Measurements from ENCODE around the gene CDYL.
"Not testable (repeated sequence)": the region's sequence is repeated elsewhere in the genome, so short reads cannot be mapped to it uniquely, and the experiment has no call there.

CDYL gene

GRCh38 chr6:4828187-4828698 is 52.0 kb downstream of the CDYL start:
- ATAC-seq: no peak

DNA sequence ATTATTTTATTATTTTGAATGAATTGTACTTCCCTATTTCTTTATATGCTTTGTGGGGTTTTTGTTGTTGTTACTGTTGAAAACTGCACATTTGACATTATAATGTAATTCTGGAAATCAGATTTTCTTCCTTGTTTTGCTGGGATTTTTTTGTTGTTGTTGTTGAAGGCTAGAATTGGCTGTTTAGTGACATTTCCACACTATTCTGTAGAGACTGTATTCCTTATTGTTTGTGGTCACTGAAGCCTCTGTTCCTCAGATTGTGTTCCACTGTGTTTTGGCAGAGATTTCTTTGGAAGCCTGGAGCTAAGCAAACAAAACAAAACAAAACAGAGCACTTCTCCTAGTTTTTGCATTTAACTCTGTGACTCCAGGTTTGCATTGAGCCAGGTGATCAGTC is 52.9 kb downstream of the CDYL start:
- Mint-ChIP-seq H3K27ac (no peak overlapping the region), H3K36me3 (peaks cover 46% of the 10 kb centered on the region), H3K4me3 (no peak overlapping the region), H3K9me3 (peaks cover 23% of the 10 kb centered on the region), H3K27me3 (no peaks in the 10 kb centered on the region), H3K4me1 (peaks cover 8% of the 10 kb centered on the region)
- no peak for ATAC-seq

More at GRCh38 chr6:4828187-4828698, 52.0 kb downstream of the CDYL start:
- Mint-ChIP-seq H3K36me3 (peaks cover 52% of the 10 kb centered on the region), H3K27ac (no peak overlapping the region), H3K9me3 (peaks cover 26% of the 10 kb centered on the region), H3K4me1 (peaks cover 15% of the 10 kb centered on the region), H3K27me3 (no peaks in the 10 kb centered on the region), H3K4me3 (no peak overlapping the region)

GRCh38 chr6:4835540-4835939 is 59.3 kb downstream of the CDYL start:
- not testable (repeated sequence) for H3K27ac Mint-ChIP-seq, H3K27me3 Mint-ChIP-seq, H3K4me3 Mint-ChIP-seq, ATAC-seq
- peaks cover 18% of the 10 kb centered on the region for H3K9me3 Mint-ChIP-seq
- peaks cover 43% of the 10 kb centered on the region for H3K36me3 Mint-ChIP-seq
- H3K4me1 Mint-ChIP-seq: peaks cover 23% of the 10 kb centered on the region

DNA sequence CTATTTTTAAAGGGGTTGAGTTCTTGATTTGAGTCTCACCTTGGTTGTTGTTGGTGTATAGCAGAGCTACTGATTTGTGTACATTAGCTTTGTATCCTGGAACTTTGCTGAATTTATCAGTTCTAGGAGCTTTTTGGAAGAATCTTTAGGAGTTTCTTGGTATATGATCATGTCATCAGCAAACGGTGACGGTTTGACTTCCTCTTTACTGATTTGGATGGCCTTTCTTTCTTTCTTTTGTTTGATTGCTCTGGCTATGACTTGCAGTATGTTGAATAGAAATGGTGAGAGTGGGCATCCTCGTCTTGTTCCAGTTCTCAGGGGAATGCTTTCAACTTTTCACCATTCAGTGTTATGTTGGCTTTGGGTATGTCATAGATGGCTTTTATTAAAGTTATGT is 64.0 kb downstream of the CDYL start:
- no peak overlapping the region for H3K4me3 Mint-ChIP-seq
- peaks cover 66% of the 10 kb centered on the region for H3K36me3 Mint-ChIP-seq
- no peaks in the 10 kb centered on the region for H3K27me3 Mint-ChIP-seq
- H3K4me1 Mint-ChIP-seq: peaks cover 41% of the 10 kb centered on the region
- ATAC-seq: no peak
- peaks cover 24% of the 10 kb centered on the region for H3K9me3 Mint-ChIP-seq
- H3K27ac Mint-ChIP-seq: no peak overlapping the region

DNA sequence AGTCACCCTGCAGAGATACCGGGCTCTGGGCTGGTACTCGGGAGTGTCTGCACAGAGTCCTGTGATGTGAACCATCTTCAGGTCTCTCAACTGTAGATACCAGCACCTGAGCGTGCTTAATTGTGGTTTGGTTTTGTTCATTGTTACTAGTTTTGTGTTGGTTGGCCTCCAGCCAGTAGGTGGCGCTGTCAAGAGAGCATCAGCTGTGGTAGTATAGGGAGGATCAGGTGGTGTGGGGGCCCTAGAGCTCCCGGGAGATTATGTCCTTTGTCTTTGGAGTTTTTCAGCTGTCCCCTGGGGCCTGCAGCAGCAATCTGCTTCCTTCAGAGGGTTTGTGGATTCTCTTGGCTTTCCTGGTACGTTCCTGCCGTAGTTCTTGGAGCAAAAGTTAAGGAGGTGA is 67.9 kb downstream of the CDYL start:
- H3K36me3 Mint-ChIP-seq: peaks cover 44% of the 10 kb centered on the region
- no peak overlapping the region for H3K27ac Mint-ChIP-seq
- no peak for ATAC-seq
- H3K27me3 Mint-ChIP-seq: no peaks in the 10 kb centered on the region
- peaks cover 14% of the 10 kb centered on the region for H3K9me3 Mint-ChIP-seq
- no peak overlapping the region for H3K4me3 Mint-ChIP-seq
- peaks cover 59% of the 10 kb centered on the region for H3K4me1 Mint-ChIP-seq

DNA sequence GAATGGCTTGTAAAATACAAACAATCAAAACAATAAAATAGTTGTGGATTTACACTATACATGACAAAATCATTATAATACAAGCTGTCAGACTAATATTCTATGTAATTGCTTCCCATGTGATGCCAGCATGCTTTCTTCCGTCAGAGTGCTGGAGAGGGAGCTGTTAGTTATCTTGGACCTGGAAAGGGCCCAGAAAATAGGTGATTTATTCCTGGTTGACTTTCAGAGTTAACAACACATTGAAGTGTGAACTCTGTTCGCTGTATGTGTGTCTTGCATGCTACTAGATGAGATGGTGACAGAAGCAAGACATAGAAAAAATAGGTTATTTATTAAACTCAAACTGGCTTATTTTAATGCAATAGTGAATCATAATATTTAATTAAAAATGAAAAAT is 70.2 kb downstream of the CDYL start:
- no peak overlapping the region for H3K4me3 Mint-ChIP-seq
- no peak overlapping the region for H3K27ac Mint-ChIP-seq
- peaks cover 41% of the 10 kb centered on the region for H3K4me1 Mint-ChIP-seq
- peaks cover 21% of the 10 kb centered on the region for H3K36me3 Mint-ChIP-seq
- no peaks in the 10 kb centered on the region for H3K27me3 Mint-ChIP-seq
- peaks cover 6% of the 10 kb centered on the region for H3K9me3 Mint-ChIP-seq
- ATAC-seq: no peak

DNA sequence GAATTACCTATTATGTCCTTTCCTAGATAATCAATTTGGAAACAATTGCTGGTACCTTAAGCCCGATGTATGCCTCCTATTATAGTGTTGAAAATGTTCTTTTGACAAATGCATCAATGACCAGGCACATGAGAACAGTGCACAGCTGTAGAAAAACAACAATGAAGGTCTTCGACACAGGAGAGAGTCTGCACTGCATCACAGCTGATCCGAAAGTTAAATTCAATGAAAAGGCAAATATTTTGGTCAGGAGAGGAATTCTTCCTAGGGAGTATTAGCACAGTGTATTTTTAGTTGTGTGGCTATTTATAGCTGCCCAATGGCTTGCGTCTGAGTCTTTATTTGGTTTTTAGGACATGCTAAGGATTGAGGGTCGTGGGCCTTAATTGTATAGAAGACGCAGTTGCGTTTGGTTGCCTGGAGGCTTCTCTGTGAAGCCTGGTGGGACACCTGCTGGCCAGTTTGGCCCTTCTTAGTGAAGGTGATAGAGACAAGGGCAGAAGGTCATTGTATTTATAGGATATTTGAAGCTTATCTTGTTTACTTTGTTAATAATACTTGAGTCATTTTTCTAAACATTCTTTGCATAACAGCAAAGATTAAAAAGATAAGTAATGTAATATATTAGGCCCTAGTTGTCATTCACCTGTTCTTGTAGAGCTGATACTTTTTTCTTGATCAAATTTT is 72.3 kb downstream of the CDYL start:
- no peak for ATAC-seq
- Mint-ChIP-seq H3K36me3 (peaks cover 19% of the 10 kb centered on the region), H3K27ac (no peak overlapping the region), H3K4me1 (peaks cover 51% of the 10 kb centered on the region), H3K27me3 (no peaks in the 10 kb centered on the region), H3K4me3 (no peak overlapping the region), H3K9me3 (peaks cover 10% of the 10 kb centered on the region)

GRCh38 chr6:4849226-4850022 is 73.2 kb downstream of the CDYL start:
- no peak overlapping the region for H3K4me3 Mint-ChIP-seq
- no peak overlapping the region for H3K27ac Mint-ChIP-seq
- H3K36me3 Mint-ChIP-seq: peaks cover 15% of the 10 kb centered on the region
- H3K9me3 Mint-ChIP-seq: peaks cover 5% of the 10 kb centered on the region
- no peak for ATAC-seq
- peaks cover 51% of the 10 kb centered on the region for H3K4me1 Mint-ChIP-seq
- H3K27me3 Mint-ChIP-seq: no peaks in the 10 kb centered on the region

GRCh38 chr6:4851035-4851434 is 74.8 kb downstream of the CDYL start:
- no peaks in the 10 kb centered on the region for H3K27me3 Mint-ChIP-seq
- H3K27ac Mint-ChIP-seq: no peak overlapping the region
- H3K9me3 Mint-ChIP-seq: peaks cover 5% of the 10 kb centered on the region
- H3K36me3 Mint-ChIP-seq: peaks cover 19% of the 10 kb centered on the region
- no peak overlapping the region for H3K4me3 Mint-ChIP-seq
- H3K4me1 Mint-ChIP-seq: peaks cover 57% of the 10 kb centered on the region
- ATAC-seq: no peak

GRCh38 chr6:4852186-4852585 is 76.0 kb downstream of the CDYL start:
- not testable (repeated sequence) for H3K27me3 Mint-ChIP-seq, H3K9me3 Mint-ChIP-seq, ATAC-seq, H3K4me3 Mint-ChIP-seq, H3K27ac Mint-ChIP-seq
- Mint-ChIP-seq H3K4me1 (peaks cover 60% of the 10 kb centered on the region), H3K36me3 (peaks cover 27% of the 10 kb centered on the region)

GRCh38 chr6:4852938-4853337 is 76.7 kb downstream of the CDYL start:
- Mint-ChIP-seq H3K4me3 (no peak overlapping the region), H3K4me1 (peaks cover 63% of the 10 kb centered on the region), H3K27ac (no peak overlapping the region), H3K36me3 (peaks cover 27% of the 10 kb centered on the region), H3K9me3 (peaks cover 5% of the 10 kb centered on the region), H3K27me3 (no peaks in the 10 kb centered on the region)
- no peak for ATAC-seq

- Mint-ChIP-seq H3K9me3 (peaks cover 5% of the 10 kb centered on the region), H3K36me3 (peaks cover 27% of the 10 kb centered on the region), H3K4me3 (no peak overlapping the region), H3K27ac (no peak overlapping the region), H3K27me3 (no peaks in the 10 kb centered on the region), H3K4me1 (peaks cover 63% of the 10 kb centered on the region)
- ATAC-seq: no peak
Observed at GRCh38 chr6:4853349-4853748, 77.1 kb downstream of the CDYL start.

DNA sequence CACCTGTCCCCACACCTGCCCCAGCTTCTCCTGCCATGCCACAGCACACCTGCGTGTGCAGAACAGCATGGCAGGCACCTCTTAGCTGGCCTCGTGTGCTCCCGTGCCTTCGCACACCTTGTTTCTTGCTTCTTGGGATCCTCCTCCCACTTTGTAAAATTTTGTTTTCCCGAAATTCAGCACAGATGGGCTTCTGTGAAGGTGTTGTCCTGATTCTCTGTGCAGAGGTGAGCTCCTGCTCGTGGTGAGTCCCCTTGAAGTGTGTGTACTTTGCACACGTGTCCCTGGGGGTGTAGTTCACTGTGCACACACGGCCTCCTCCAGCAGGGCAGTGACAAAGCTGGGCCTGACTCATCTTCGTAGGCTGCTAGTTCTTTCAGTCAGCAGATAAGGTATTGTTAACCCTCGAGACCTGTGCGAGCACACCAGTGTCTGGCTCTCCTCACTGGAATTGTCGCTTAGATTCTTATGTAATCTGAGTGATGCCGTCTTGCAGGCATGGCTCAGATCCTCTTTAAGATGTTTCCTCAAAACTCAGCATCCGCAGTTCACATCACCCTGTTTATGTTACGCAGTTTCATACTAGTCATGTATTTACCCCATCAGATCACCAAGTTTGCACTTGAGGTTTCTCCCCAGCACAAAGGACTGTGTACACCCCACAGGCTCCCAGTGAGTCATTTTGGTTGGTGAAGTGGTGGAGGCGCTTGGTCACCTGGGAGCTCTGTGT is 77.7 kb downstream of the CDYL start:
- Mint-ChIP-seq H3K9me3 (peaks cover 5% of the 10 kb centered on the region), H3K36me3 (peaks cover 27% of the 10 kb centered on the region), H3K27me3 (no peaks in the 10 kb centered on the region), H3K4me1 (peaks cover 63% of the 10 kb centered on the region), H3K27ac (no peak overlapping the region), H3K4me3 (no peak overlapping the region)
- no peak for ATAC-seq

DNA sequence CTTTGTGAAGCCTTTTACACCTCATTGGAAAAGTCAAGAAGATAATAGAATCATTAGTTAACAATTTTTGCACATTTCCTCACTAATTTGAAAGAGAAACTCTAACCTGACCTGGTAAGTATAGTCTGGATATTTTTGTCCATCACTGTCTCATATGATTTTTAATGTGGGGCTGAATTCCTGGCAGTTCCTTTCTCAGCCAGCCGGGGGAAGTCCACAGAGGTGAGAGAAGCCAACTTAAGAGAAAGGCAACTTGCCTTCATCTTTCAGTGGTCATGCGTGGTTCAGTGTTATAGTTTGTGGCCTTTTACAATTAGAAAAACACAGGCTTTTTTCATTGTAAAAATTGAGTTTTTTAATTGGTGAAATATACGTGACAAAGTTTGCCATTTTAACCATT is 80.6 kb downstream of the CDYL start:
- no peak for ATAC-seq
- H3K36me3 Mint-ChIP-seq: peaks cover 27% of the 10 kb centered on the region
- peaks cover 71% of the 10 kb centered on the region for H3K4me1 Mint-ChIP-seq
- H3K9me3 Mint-ChIP-seq: peaks cover 5% of the 10 kb centered on the region
- no peak overlapping the region for H3K27ac Mint-ChIP-seq
- H3K4me3 Mint-ChIP-seq: no peak overlapping the region
- H3K27me3 Mint-ChIP-seq: no peaks in the 10 kb centered on the region

All from stimulated activated memory B cell treated with anti-CD40 and anti-IgM and Interleukin-4, amounts not matched to agents 10 μg/mL and 1 μg/mL and 100 μg/mL, for 72 hours (primary cell).